GM19328 (cell line): ENCODE results near the gene TMEM150C.
"Not testable (repeated sequence)": the region's sequence is repeated elsewhere in the genome, so short reads cannot be mapped to it uniquely, and the experiment has no call there.

Experiments used
- ATAC-seq: cut with Tn5 transposase; IDR thresholded peaks from one replicate; pipeline ENCODE4 v1.9.1; 2021; ENCODE audit warnings: mild to moderate bottlenecking, moderate library complexity; ENCODE audit not compliant: unreplicated experiment

TMEM150C gene

DNA sequence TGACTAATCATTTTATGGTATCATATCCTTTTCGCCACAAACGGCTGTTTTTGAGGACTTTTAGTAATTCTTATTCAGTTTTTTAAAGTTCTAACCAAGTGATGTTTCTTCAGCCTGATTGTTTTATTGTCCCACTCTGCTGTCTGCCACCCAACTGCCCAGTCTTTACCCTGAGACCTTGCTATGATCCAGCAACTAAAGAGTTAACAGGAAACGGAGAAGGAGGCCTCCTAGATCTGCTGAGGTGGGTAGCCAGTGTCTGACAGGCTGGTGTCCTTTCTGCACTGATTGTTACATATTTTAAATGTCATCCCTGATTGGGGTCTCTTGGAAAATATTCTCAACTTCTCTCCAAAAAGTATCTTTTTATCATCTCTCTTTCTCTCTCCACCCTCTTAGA lies 7.9 kb upstream of the TMEM150C start:
- no peak for ATAC-seq

DNA sequence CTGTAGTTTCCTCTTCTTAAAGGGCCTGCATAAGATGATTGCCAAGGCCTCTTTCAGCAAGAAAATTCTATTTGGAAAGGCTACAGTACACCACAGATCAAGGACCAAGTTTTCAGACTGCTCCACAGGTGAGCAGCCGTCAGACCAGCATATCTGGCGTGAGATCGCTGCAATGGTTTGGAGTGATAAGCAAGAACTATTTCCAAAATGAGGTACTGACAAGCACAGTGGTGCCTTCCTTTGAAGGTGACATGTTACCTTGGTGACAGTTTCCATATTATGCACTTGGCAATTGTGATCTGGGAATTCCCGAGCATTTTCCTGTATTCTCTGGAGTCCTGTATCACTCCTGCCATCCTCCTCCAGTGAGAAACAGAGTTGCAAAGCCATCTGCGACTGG lies 7.3 kb upstream of the TMEM150C start:
- ATAC-seq: no peak

DNA sequence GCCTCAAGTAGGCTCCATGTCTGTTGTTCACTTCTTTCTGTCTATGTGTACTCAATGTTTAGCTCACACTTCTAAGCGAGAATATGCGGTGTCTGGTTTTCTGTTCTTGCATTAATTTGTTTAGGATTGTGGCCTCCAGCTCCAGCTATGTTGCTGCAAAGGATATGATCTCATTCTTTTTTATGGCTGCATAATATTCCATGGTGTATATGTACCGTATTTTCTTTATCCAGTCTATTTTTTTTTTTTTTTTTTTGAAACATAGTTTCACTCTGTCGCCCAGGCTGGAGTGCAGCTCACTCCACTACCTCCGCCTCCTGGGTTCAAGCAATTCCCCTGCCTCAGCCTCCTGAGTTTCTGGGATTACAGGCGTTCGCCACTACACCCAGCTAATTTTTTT lies 5.7 kb upstream of the TMEM150C start:
- ATAC-seq: no peak

GRCh38 chr4:82562564-82562854 lies 721 bp upstream of the TMEM150C start:
- no peak for ATAC-seq

GRCh38 chr4:82560853-82561785 lies 669 bp downstream of the TMEM150C start:
- ATAC-seq: no peak

DNA sequence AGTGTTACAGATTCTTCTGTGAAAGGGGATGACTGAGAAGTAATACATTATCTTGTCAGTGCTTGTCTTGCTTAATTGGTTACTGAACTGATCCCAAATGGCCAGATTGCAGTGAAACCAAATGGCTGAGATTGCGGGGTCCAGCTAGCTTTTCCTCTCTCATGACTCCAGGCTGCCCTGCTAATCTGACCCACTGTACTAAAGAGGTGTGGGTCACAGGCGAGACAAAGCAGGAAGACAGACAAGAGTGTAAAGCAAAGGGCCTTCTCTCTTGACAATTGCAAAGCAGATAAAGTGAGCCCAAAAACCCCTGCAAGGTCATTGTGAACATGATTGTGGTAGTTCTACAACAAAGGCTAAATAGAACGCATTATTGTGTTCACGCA lies 2.1 kb downstream of the TMEM150C start:
- no peak for ATAC-seq

- not testable (repeated sequence) for ATAC-seq
Measured at GRCh38 chr4:82559090-82559734, 2.6 kb downstream of the TMEM150C start.

DNA sequence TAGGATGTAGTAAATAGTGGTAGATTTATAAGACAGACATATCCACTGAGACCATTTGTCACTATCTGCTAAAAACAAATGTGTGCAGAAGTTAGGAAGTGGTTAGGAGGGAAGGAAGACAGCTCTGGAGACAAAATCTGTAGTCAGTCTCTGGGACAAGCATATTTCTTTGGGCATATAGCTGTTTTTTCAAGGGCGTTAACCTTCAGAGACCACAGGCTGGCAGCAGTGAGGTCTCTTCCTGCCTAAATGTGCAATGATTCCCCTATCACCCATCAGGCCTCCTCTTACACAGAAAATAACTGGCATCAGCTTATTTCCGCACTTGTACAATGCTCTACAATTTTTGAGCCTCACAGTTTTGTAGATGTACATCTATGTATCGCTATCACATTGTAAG lies 6.5 kb downstream of the TMEM150C start:
- ATAC-seq: no peak

DNA sequence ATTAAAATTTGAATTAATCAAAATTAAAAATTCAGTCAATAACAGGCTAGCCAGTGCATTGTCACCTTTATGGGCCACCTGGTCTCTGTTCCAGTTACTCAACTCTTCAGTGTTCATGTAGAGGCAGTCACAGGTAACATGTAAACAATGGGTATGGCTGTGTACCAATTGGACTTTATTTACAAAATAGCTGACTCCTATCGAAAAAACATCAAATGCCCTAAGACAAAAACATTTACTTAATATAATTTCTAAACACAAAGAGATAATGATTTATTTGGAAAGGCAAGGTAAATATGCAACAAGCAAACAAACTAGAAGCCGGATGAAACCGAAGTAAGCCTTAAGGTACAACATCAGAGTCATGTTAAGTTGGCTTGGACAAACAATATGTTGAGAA lies 8.8 kb downstream of the TMEM150C start:
- no peak for ATAC-seq

DNA sequence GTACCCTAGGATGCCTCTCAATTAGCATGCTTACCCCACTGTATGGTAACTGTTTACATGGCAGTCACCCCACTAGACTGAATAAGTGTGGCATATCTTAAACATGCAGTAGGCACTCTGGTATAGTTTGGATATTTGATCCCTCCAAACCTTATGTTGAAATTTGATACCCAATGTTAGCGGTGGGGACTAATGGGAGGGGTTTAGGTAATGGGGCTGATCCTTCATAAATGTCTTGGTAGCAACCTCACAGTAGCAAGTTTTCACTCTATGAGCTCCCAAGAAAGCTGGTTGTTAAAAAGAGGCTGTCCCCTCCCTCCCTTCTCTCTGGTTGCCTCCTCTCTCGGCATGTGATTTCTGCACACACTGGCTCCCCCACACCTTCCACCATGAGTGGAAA lies 10.1 kb downstream of the TMEM150C start:
- ATAC-seq: no peak

- not testable (repeated sequence) for ATAC-seq
Measured at GRCh38 chr4:82547850-82548249, 13.9 kb downstream of the TMEM150C start.

- no peak for ATAC-seq
Measured at GRCh38 chr4:82543131-82543530, 18.7 kb downstream of the TMEM150C start.

GRCh38 chr4:82542642-82543041 lies 19.1 kb downstream of the TMEM150C start:
- ATAC-seq: no peak

GRCh38 chr4:82529322-82529721 lies 32.5 kb downstream of the TMEM150C start:
- no peak for ATAC-seq

DNA sequence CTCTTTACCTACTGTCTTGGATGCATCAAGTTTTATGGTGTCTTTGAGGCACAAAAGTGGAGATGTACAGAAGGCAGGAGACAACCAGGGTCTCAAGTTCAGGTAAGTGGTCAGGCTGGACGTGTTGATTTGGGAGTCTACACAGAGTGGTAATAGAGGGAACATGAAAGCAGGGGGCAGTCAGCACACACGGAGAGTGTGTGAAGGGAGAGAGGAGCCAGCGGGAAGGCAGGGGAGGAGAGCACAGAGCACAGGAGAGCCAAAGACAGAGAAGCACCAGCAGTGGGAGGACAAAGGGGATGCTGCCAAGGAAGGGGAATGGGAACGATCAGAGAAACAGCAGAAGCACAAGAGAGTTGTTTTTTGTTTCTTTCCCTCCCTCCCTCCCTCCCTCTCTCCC lies 32.9 kb downstream of the TMEM150C start:
- no peak for ATAC-seq

- ATAC-seq: no peak
Measured at GRCh38 chr4:82528074-82528473, 33.7 kb downstream of the TMEM150C start.

GRCh38 chr4:82525307-82525911 lies 36.4 kb downstream of the TMEM150C start:
- ATAC-seq: no peak

DNA sequence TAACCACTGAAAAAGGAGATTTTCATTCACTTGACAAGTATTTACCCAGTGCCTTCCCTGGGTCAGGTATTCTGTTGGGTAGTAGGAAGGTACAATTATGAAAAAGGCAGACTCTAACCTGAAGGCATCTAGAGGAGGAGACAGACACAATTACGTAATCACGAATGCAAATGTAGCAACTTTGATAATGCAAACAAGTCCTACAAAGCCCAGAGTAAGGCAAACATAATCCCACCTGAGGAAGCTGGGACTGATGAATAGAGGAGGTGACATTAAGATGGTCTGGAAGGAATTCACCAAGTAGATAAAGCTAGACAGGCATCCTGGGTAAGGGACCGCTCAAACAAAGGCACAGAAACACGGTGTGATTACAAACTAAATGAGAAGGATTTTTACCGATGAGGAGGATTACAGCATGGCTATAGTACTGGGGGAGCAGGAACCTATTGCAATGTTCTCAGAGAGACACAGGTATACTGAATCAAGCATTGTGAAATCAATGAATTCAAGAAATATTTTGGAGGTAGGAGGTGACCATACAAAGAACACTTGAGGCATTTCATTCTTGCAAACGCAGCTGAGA lies 37.1 kb downstream of the TMEM150C start:
- no peak for ATAC-seq

- no peak for ATAC-seq
Measured at GRCh38 chr4:82523179-82523578, 38.6 kb downstream of the TMEM150C start.

- no peak for ATAC-seq
Measured at GRCh38 chr4:82522472-82522871, 39.3 kb downstream of the TMEM150C start.

DNA sequence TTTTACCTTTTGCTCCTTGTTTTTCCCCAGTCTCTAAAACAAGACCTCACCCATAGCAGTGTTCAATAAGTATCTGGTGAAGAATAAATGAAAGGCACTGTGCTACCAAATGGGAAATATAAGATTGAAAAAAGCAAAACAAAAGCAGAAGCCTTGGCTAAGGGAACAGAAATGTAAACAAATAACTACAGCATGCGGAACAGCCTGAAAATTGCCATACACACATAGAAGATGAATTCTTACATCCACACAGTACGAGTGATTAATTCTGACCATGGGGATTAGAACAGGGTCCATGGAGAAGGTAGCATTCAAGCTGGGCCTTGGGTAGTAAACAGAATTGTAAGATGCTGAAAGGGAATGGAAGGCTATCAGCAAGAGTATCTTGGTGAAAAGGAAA lies 40.5 kb downstream of the TMEM150C start:
- no peak for ATAC-seq

DNA sequence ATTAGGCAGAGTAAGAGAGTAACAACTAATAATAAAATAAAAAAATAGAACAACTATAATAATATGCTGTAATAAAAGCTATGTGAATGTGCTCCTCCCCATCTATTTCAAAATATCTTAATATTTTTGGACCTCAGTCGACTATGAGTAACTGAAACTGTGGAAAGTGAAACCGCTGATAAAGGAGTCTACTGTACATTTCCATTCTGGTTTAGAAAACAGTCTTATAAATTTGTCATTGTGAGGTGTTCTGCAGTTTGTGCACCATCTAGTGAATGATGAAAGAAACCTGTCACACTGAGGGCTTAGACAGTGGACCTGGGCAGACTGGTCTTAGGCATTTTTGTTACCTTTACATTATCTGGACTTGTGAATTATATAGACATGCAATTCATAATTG lies 42.0 kb downstream of the TMEM150C start:
- ATAC-seq: no peak
